ENCODE measurements around the gene ACO2. TPM values are rescaled to one million over a fixed set of nuclear protein-coding genes. Genes with fewer than 3 reads are reported as not detected.

ACO2 gene
- total RNA-seq: 75.7 and 93.2 TPM in 2 replicates

DNA sequence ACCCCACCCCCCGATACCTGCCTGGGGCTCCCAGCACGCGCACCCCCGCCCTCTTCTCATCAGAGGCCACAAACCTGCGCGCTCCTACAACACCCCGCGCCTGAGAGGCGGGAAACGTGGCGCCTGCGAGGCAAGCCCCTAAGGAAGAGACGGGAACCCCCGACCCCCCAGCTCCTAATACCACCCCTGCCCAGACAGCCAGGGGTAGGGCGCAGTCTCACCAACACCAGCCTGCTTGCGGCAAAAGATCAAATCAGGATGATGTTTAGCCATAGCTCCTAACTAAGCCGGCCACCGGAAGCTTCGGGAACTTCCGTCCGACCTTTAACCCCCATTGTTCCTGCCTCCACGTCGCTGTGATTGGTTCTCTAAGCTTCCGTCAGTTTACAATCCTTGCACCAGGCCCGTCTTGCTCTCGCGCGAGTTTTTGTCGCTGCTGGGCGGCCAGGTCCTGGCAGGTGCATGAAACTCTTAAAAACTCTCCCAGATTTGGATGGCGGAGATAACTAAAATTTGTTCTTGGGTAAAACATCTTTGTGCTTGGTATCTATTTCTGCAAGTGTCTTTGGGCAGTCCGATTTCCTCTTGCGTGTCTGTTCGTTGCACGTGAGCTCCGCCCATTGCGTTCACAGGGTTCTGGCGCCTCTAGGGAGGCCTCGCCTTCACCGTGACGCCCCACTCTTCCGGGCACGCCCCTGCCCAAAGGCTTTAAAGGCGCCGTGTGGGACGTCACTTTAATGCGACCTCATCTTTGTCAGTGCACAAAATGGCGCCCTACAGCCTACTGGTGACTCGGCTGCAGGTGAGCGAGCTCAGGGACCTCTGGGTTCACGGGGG is at the start of gene ACO2, which contains the start of gene PHF5A:
ACO2 (plus strand) TSS at position 737 of the 837 bp plus-strand sequence; CDS start at position 767, 30 bp downstream.
PHF5A (minus strand) TSS at position 312 of the 837 bp plus-strand sequence; CDS start at position 273, 39 bp downstream.

DNA sequence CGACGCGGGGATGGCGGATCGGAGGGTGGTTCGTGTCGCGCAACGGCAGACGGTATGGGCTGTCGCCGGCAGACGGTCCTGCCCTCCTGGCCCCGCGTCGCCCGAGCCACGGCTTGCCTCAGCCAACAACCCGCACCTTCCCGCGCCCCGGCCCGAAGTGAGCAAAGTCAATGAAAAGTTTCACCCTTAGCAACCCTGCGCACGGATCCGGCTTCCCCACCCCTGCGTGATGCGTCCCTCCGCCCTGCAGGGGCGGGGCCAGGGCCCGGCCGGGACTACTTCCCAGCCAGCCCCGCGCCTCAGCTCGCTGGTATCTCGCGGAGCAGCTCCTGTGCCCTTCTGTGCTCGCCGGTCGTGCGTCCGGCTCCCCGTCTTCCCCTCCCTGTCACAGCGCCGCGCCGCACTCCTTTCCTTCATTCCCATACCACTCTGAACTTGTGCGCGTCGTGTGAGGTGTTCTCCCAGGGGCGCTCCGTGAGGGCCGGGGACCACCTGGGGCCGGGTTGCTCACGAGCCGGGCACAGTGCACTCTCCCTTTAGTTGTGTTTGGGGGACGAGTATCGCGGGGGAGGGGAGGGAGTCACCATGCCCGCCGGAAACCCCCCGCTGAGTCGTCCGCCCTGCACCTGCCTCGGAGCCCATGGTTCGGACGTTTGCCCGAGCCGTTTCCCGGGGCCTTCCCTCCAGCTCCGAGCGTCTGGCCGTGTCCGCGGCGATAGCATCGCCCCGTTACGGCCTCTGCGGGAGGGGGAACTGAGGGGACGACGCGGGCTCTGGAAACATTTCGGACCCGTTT is 22.1 kb upstream of the ACO2 start, which contains the start of gene TOB2:
TOB2 (minus strand) TSS at position 163 of the 796 bp plus-strand sequence. CDS start 9,456 bp downstream, outside the sequence.

DNA sequence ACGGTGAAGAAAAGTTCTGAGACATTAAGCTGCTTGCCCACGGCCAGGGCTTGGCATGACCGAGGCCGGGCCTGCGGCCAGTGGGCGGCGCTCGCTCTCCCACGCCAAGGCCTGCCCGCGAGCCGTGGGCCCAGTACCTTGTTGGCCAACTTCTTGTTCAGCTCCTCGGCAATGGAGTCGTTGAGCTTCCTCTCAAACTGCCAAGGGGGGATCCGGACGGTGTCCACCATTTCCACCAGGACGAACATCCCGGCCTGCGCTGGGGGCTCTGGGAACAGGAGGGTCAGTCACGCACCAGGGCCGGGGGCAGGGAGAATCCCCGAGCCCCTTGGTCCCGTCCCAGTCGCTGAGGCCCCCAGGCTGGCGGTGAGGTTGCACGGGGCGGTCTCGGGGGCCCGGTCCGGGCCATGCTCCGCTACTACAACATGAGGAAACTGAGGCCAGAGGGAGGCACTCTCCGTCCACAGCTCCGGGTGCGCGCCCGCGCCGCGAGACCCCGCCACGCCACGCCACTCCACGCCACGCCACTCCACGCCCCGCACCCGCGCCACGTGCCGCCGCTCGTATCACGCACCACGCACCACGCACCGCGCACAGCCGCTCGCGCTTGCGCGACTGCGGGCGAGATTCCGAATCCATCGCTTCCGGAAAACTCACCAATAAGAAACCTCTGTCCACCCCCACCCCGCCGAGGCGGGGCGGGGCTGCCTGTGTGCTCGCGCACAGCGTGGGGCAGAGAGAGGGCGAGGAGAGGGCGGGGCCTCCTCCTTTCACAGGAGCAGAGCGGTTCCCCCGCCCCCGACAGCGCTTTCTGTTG is 75.1 kb downstream of the ACO2 start, which contains the start of gene POLR3H:
POLR3H (minus strand) TSS at position 617 of the 817 bp plus-strand sequence; CDS start at position 248, 369 bp downstream.

Other genes with a start within 250 kb of the ACO2 start
- gene CHADL, start 228.2 kb upstream of the ACO2 start, total RNA-seq: 0.97 and 3.0 TPM in 2 replicates
- gene RANGAP1, start 182.9 kb upstream of the ACO2 start, total RNA-seq: 24.9 and 70.8 TPM in 2 replicates
- 29.7 and 64.6 TPM in 2 replicates for gene ZC3H7B, start 167.6 kb upstream of the ACO2 start, total RNA-seq
- gene TEF, start 87.2 kb upstream of the ACO2 start, total RNA-seq: 4.8 and 5.5 TPM in 2 replicates
- 12.5 and 27.6 TPM in 2 replicates for gene TOB2, start 22.3 kb upstream of the ACO2 start, total RNA-seq
- gene PHF5A, start 425 bp upstream of the ACO2 start, total RNA-seq: 40.7 and 54.6 TPM in 2 replicates
- gene POLR3H, start 75.4 kb downstream of the ACO2 start, total RNA-seq: 20.5 and 22.7 TPM in 2 replicates
- 0.46 and 0.89 TPM in 2 replicates for gene CSDC2, start 91.9 kb downstream of the ACO2 start, total RNA-seq
- 14.8 and 16.1 TPM in 2 replicates for gene PMM1, start 120.7 kb downstream of the ACO2 start, total RNA-seq
- 11.6 and 23.2 TPM in 2 replicates for gene DESI1, start 151.9 kb downstream of the ACO2 start, total RNA-seq
- gene XRCC6, start 152.2 kb downstream of the ACO2 start, total RNA-seq: 288 and 308 TPM in 2 replicates
- gene SNU13, start 219.8 kb downstream of the ACO2 start, total RNA-seq: 65.6 and 81.0 TPM in 2 replicates
- 0.28 and 0.30 TPM in 2 replicates for gene MEI1, start 230.4 kb downstream of the ACO2 start, total RNA-seq

Measured in smooth muscle cell of the umbilical artery (primary cell).